ENCODE measurements around the gene OR6Y1. TPM values are rescaled to one million over a fixed set of nuclear protein-coding genes. Genes with fewer than 3 reads are reported as not detected.

Gene OR6Y1
- total RNA-seq, 1 experiment from 2014 or later = not detected

DNA sequence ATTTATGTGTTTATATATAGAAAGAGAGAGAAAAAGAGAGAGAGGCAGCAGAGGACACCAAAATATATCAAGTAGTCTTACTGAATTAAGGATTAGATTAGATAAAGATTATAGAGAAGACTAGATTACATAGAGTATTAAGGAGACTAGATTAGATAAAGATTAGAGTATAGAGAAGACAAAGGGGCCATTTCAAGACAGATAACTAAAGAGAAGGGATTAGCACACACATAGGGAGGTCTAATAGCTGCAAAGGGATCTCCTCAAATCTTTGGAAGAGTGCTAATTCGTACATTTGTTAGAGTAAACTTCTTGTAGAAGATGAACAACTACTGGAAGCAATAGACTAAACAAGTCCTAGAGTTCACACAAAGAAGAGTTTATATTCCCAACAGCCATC is 34.2 kb downstream of the OR6Y1 start:
- ATAC-seq (no peak), DNase-seq (ENCODE audit: low spot score) (no peak)
- no peak overlapping the region for H3K27ac Mint-ChIP-seq
- H3K27me3 Mint-ChIP-seq (ENCODE audit: low read depth) = peaks cover 2% of the 10 kb centered on the region
- POLR2A ChIA-PET = no interaction called here
- TF ChIP-seq PRRX2 (CRISPR knock-in tag; IDR thresholded peaks at IDR 0.05) = no peak
- no peak for TF ChIP-seq NR3C1 (CRISPR knock-in tag; conservative IDR thresholded peaks at IDR 0.05; ENCODE audit: low read depth)
- TF ChIP-seq, protein P1, sequence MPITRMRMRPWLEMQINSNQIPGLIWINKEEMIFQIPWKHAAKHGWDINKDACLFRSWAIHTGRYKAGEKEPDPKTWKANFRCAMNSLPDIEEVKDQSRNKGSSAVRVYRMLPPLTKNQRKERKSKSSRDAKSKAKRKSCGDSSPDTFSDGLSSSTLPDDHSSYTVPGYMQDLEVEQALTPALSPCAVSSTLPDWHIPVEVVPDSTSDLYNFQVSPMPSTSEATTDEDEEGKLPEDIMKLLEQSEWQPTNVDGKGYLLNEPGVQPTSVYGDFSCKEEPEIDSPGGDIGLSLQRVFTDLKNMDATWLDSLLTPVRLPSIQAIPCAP (CRISPR knock-in tag; IDR thresholded peaks at IDR 0.05) = no peak
- TF ChIP-seq, protein P2, sequence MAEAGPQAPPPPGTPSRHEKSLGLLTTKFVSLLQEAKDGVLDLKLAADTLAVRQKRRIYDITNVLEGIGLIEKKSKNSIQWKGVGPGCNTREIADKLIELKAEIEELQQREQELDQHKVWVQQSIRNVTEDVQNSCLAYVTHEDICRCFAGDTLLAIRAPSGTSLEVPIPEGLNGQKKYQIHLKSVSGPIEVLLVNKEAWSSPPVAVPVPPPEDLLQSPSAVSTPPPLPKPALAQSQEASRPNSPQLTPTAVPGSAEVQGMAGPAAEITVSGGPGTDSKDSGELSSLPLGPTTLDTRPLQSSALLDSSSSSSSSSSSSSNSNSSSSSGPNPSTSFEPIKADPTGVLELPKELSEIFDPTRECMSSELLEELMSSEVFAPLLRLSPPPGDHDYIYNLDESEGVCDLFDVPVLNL (CRISPR knock-in tag; IDR thresholded peaks at IDR 0.05; ENCODE audit: borderline replicate concordance, low read depth) = no peak
- no peak for TF ChIP-seq GTF2I (CRISPR knock-in tag; conservative IDR thresholded peaks at IDR 0.05)
- TF ChIP-seq, protein P3, sequence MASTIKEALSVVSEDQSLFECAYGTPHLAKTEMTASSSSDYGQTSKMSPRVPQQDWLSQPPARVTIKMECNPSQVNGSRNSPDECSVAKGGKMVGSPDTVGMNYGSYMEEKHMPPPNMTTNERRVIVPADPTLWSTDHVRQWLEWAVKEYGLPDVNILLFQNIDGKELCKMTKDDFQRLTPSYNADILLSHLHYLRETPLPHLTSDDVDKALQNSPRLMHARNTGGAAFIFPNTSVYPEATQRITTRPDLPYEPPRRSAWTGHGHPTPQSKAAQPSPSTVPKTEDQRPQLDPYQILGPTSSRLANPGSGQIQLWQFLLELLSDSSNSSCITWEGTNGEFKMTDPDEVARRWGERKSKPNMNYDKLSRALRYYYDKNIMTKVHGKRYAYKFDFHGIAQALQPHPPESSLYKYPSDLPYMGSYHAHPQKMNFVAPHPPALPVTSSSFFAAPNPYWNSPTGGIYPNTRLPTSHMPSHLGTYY (CRISPR knock-in tag; IDR thresholded peaks at IDR 0.05) = no peak
- TF ChIP-seq ELF4 (CRISPR knock-in tag; IDR thresholded peaks at IDR 0.05; ENCODE audit: low read depth) = no peak
- TF ChIP-seq, protein P4, sequence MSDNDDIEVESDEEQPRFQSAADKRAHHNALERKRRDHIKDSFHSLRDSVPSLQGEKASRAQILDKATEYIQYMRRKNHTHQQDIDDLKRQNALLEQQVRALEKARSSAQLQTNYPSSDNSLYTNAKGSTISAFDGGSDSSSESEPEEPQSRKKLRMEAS (CRISPR knock-in tag; IDR thresholded peaks at IDR 0.05) = no peak
- no peak for TF ChIP-seq ZNF138 (CRISPR knock-in tag; conservative IDR thresholded peaks at IDR 0.05)
- TF ChIP-seq EMX1 (CRISPR knock-in tag; IDR thresholded peaks at IDR 0.05) = no peak
- no peak for TF ChIP-seq ZNF416 (CRISPR knock-in tag; IDR thresholded peaks at IDR 0.05)
- TF ChIP-seq, protein P5, sequence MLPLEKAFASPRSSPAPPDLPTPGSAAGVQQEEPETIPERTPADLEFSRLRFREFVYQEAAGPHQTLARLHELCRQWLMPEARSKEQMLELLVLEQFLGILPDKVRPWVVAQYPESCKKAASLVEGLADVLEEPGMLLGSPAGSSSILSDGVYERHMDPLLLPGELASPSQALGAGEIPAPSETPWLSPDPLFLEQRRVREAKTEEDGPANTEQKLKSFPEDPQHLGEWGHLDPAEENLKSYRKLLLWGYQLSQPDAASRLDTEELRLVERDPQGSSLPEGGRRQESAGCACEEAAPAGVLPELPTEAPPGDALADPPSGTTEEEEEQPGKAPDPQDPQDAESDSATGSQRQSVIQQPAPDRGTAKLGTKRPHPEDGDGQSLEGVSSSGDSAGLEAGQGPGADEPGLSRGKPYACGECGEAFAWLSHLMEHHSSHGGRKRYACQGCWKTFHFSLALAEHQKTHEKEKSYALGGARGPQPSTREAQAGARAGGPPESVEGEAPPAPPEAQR (CRISPR knock-in tag; IDR thresholded peaks at IDR 0.05) = no peak
- TF ChIP-seq, protein P6, sequence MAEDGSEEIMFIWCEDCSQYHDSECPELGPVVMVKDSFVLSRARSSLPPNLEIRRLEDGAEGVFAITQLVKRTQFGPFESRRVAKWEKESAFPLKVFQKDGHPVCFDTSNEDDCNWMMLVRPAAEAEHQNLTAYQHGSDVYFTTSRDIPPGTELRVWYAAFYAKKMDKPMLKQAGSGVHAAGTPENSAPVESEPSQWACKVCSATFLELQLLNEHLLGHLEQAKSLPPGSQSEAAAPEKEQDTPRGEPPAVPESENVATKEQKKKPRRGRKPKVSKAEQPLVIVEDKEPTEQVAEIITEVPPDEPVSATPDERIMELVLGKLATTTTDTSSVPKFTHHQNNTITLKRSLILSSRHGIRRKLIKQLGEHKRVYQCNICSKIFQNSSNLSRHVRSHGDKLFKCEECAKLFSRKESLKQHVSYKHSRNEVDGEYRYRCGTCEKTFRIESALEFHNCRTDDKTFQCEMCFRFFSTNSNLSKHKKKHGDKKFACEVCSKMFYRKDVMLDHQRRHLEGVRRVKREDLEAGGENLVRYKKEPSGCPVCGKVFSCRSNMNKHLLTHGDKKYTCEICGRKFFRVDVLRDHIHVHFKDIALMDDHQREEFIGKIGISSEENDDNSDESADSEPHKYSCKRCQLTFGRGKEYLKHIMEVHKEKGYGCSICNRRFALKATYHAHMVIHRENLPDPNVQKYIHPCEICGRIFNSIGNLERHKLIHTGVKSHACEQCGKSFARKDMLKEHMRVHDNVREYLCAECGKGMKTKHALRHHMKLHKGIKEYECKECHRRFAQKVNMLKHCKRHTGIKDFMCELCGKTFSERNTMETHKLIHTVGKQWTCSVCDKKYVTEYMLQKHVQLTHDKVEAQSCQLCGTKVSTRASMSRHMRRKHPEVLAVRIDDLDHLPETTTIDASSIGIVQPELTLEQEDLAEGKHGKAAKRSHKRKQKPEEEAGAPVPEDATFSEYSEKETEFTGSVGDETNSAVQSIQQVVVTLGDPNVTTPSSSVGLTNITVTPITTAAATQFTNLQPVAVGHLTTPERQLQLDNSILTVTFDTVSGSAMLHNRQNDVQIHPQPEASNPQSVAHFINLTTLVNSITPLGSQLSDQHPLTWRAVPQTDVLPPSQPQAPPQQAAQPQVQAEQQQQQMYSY (CRISPR knock-in tag; IDR thresholded peaks at IDR 0.05) = no peak
- no peak for TF ChIP-seq MXD4 (CRISPR knock-in tag; IDR thresholded peaks at IDR 0.05; ENCODE audit: borderline replicate concordance)
- TF ChIP-seq TCF7 (CRISPR knock-in tag; IDR thresholded peaks at IDR 0.05; ENCODE audit: low read depth) = no peak
- TF ChIP-seq, protein P7, sequence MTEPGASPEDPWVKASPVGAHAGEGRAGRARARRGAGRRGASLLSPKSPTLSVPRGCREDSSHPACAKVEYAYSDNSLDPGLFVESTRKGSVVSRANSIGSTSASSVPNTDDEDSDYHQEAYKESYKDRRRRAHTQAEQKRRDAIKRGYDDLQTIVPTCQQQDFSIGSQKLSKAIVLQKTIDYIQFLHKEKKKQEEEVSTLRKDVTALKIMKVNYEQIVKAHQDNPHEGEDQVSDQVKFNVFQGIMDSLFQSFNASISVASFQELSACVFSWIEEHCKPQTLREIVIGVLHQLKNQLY (CRISPR knock-in tag; IDR thresholded peaks at IDR 0.05) = no peak
- TF ChIP-seq ZNF396 (CRISPR knock-in tag; IDR thresholded peaks at IDR 0.05; ENCODE audit: borderline replicate concordance) = no peak
- TF ChIP-seq FOXP1 (CRISPR knock-in tag; IDR thresholded peaks at IDR 0.05; ENCODE audit: borderline replicate concordance) = no peak
- TF ChIP-seq ZBTB21 (CRISPR knock-in tag; IDR thresholded peaks at IDR 0.05; ENCODE audit: borderline replicate concordance) = no peak
- H3K4me3 Mint-ChIP-seq = no peak overlapping the region
- CTCF ChIA-PET = no interaction called here
- H3K36me3 Mint-ChIP-seq = peaks cover 13% of the 10 kb centered on the region
- H3K9me3 Mint-ChIP-seq = peaks cover 13% of the 10 kb centered on the region
- H3K4me1 Mint-ChIP-seq = peaks cover 21% of the 10 kb centered on the region
